CD14-positive monocyte (primary cell): ENCODE data around the gene HENMT1. TPM values are rescaled to one million over a fixed set of nuclear protein-coding genes. Genes with fewer than 3 reads are reported as not detected.

Experiments
- DNase-seq, 3 donors: peaks; one replicate each; pipeline ENCODE4 v3.0.0-alpha.2; 2011 to 2022
- H2AFZ ChIP-seq: 2 replicates; pipeline ENCODE4 v1.6.0; 2012; ENCODE audit warnings: mild to moderate bottlenecking, low read depth, low read length, inconsistent platforms; ENCODE audit not compliant: insufficient read depth, poor library complexity, severe bottlenecking
- H3K27ac ChIP-seq, 2 donors: 1 replicate in 1 of 2; 2 replicates in 1 of 2; pipeline ENCODE4 v1.5.1; 2012 to 2013; ENCODE audit warnings: low read length in 2 of 2, control low read depth in 1 of 2, inconsistent platforms in 1 of 2, low read depth in 1 of 2, mild to moderate bottlenecking in 1 of 2
- H3K27me3 ChIP-seq, 2 donors: one replicate each; pipeline versions ENCODE4 v1.6.0 to v1.6.1; 2011 to 2013; ENCODE audit warnings: low read length in 2 of 2; ENCODE audit not compliant: control insufficient read depth in 2 of 2, insufficient read depth in 2 of 2
- H3K36me3 ChIP-seq, 2 donors: replicated peaks in 1 of 2; 1 replicate in 1 of 2; 2 replicates in 1 of 2; pipeline versions ENCODE4 v1.5.1 to v1.6.1; 2012 to 2013; ENCODE audit warnings: low read length in 2 of 2, control low read depth in 1 of 2, inconsistent platforms in 1 of 2, mild to moderate bottlenecking in 1 of 2; ENCODE audit not compliant: insufficient read depth in 2 of 2, control insufficient read depth in 1 of 2
- H3K4me1 ChIP-seq, 2 donors: 1 replicate in 1 of 2; 2 replicates in 1 of 2; pipeline versions ENCODE4 v1.5.1 to v1.6.1; 2012 to 2013; ENCODE audit warnings: low read length in 2 of 2, control low read depth in 1 of 2, inconsistent platforms in 1 of 2, mild to moderate bottlenecking in 1 of 2, moderate library complexity in 1 of 2; ENCODE audit not compliant: insufficient read depth in 2 of 2, control insufficient read depth in 1 of 2
- H3K4me2 ChIP-seq: replicated peaks from 2 replicates; pipeline ENCODE3; 2012; ENCODE audit warnings: low read length, moderate library complexity, mild to moderate bottlenecking; ENCODE audit not compliant: poor library complexity, severe bottlenecking; ENCODE audit errors: extremely low read depth
- H3K4me3 ChIP-seq, 3 experiments: fragments of 200-600 bp in 1 of 3; sonication (generic) in 1 of 3; replicated peaks in 1 of 3; 1 replicate in 2 of 3; 2 replicates in 1 of 3; pipeline ENCODE4 v1.5.1; 2011 to 2013; ENCODE audit warnings: low read length in 3 of 3, mild to moderate bottlenecking in 3 of 3, control low read depth in 2 of 3, low read depth in 2 of 3, inconsistent platforms in 1 of 3, moderate library complexity in 1 of 3
- H3K79me2 ChIP-seq: 2 replicates; pipeline ENCODE4 v1.6.0; 2012; ENCODE audit warnings: mild to moderate bottlenecking, control low read depth, inconsistent platforms, low read length, moderate library complexity; ENCODE audit not compliant: insufficient read depth
- H3K9ac ChIP-seq: 2 replicates; pipeline ENCODE4 v1.6.0; 2017; ENCODE audit warnings: low read length, mild to moderate bottlenecking; ENCODE audit not compliant: insufficient read depth, poor library complexity, severe bottlenecking
- H3K9me3 ChIP-seq, 2 donors: replicated peaks in 1 of 2; 1 replicate in 1 of 2; 2 replicates in 1 of 2; pipeline versions ENCODE4 v1.5.1 to v1.6.1; 2012 to 2013; ENCODE audit warnings: low read length in 2 of 2, control low read depth in 1 of 2; ENCODE audit not compliant: control insufficient read depth in 1 of 2, insufficient read depth in 1 of 2
- H4K20me1 ChIP-seq: 2 replicates; pipeline ENCODE4 v1.6.0; 2012; ENCODE audit warnings: mild to moderate bottlenecking, low read length, control low read depth, moderate library complexity; ENCODE audit not compliant: insufficient read depth
- H3K27ac Mint-ChIP-seq, 7 donors: one replicate each; pipeline ENCODE4 v1.8.0; 2020; ENCODE audit warnings: mild to moderate bottlenecking in 7 of 7, mixed read lengths in 7 of 7, moderate library complexity in 6 of 7, inconsistent platforms in 2 of 7
- H3K27me3 Mint-ChIP-seq, 3 donors: one replicate each; pipeline ENCODE4 v1.8.0; 2021 to 2022; ENCODE audit warnings: low read depth in 3 of 3, mild to moderate bottlenecking in 3 of 3, mixed read lengths in 3 of 3, moderate library complexity in 3 of 3, inconsistent platforms in 1 of 3
- H3K36me3 Mint-ChIP-seq, 2 donors: one replicate each; pipeline ENCODE4 v1.8.0; 2020; ENCODE audit warnings: mixed read lengths in 2 of 2, inconsistent platforms in 1 of 2, mild to moderate bottlenecking in 1 of 2
- H3K4me1 Mint-ChIP-seq: one replicate; pipeline ENCODE4 v1.8.0; 2020; ENCODE audit warnings: mild to moderate bottlenecking, mixed read lengths
- H3K4me3 Mint-ChIP-seq, 2 donors: one replicate each; pipeline ENCODE4 v1.8.0; 2020; ENCODE audit warnings: mild to moderate bottlenecking in 2 of 2, mixed read lengths in 2 of 2, moderate library complexity in 1 of 2
- H3K9me3 Mint-ChIP-seq, 7 donors: one replicate each; pipeline ENCODE4 v1.8.0; 2020 to 2022; ENCODE audit warnings: mixed read lengths in 7 of 7, mild to moderate bottlenecking in 6 of 7, moderate library complexity in 6 of 7, inconsistent platforms in 2 of 7
- WGBS: methylation state at CpG from one replicate; pipeline ENCODE4 v1.1.5; 2013; ENCODE audit warnings: missing lambda C conversion rate; ENCODE audit not compliant: insufficient coverage; 5-methylcytosine and 5-hydroxymethylcytosine counted together
- intact Hi-C, 2 donors: fragments of 100-400 bp; cut with micrococcal nuclease; formaldehyde crosslinking; loops; one replicate each; pipeline versions ENCODE4 v1.15.0 to v1.15.1; 2023
- polyA plus RNA-seq, 3 donors: library from polyadenylated mRNA; depleted of rRNA in 1 of 3; unstranded in 2 of 3; stranded (reverse) in 1 of 3; fragments of 300-500 nt in 2 of 3; fragments of >200 nt in 1 of 3; fragmentation: Illumina TruSeq in 2 of 3; gene quantifications; 1 replicate in 2 of 3; 2 replicates in 1 of 3; pipeline ENCODE4 v1.2.3, GENCODE V29; 2012 to 2021
- TF ChIP-seq, protein P1 (sequence below): fragments of 200-600 bp; IDR thresholded peaks from one replicate; pipeline ENCODE4 v1.8.0; 2022; ENCODE audit warnings: antibody characterized with exemption, mild to moderate bottlenecking

HENMT1 gene
- polyA plus RNA-seq, 3 donors, result 10.5 to 14.5 (median 13.4) TPM

DNA sequence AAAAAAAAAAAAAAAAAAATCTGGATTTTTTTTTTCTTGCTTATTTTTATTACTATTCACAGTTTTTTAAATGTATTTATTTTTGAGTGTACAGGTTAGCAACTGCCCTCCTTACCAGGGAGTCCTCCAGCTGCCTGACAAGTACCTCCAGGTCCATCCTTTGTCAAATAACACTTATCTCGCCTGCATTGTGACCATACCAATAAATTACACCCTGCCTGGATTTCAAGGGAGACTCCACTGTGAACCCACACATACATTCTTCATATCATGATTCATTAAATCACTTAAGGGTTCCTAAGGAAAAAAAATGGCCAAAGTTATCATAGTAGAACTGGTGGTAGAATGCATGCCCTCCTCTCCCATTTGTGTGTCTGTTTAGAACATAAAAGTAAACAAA lies 62.6 kb downstream of the HENMT1 start:
- H3K9me3 ChIP-seq, result no peaks in the 10 kb centered on the region
- no CpG with 5 or more reads among the region's 1 CpG for WGBS
- H4K20me1 ChIP-seq, result peaks cover 44% of the 10 kb centered on the region

More for the DNA sequence above, 62.6 kb downstream of the HENMT1 start:
- Histone ChIP-seq H2AFZ (no peak overlapping the region), H3K4me3 (no peak overlapping the region), H3K4me2 (no peak overlapping the region), H3K27me3 (no peaks in the 10 kb centered on the region), H3K9ac (no peak overlapping the region), H3K27ac (no peak overlapping the region), H3K79me2 (peaks cover 47% of the 10 kb centered on the region), H3K36me3 (peaks cover 29 to 37% of the 10 kb centered on the region in 2 donors), H3K4me1 (no peaks in the 10 kb centered on the region)
- Mint-ChIP-seq H3K36me3 (peaks cover 35 to 38% of the 10 kb centered on the region in 2 donors), H3K4me1 (no peaks in the 10 kb centered on the region), H3K27ac (no peak overlapping the region), H3K27me3 (peaks cover 0 to 2% (median 0%) of the 10 kb centered on the region in 3 donors), H3K4me3 (no peak overlapping the region), H3K9me3 (no peaks in the 10 kb centered on the region)
- no peak for DNase-seq
- intact Hi-C loops, result no loop called here
- TF ChIP-seq, protein P1, sequence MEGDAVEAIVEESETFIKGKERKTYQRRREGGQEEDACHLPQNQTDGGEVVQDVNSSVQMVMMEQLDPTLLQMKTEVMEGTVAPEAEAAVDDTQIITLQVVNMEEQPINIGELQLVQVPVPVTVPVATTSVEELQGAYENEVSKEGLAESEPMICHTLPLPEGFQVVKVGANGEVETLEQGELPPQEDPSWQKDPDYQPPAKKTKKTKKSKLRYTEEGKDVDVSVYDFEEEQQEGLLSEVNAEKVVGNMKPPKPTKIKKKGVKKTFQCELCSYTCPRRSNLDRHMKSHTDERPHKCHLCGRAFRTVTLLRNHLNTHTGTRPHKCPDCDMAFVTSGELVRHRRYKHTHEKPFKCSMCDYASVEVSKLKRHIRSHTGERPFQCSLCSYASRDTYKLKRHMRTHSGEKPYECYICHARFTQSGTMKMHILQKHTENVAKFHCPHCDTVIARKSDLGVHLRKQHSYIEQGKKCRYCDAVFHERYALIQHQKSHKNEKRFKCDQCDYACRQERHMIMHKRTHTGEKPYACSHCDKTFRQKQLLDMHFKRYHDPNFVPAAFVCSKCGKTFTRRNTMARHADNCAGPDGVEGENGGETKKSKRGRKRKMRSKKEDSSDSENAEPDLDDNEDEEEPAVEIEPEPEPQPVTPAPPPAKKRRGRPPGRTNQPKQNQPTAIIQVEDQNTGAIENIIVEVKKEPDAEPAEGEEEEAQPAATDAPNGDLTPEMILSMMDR, result no peak

Other genes with a start within 250 kb of the HENMT1 start
- gene NBPF6, start 210.8 kb downstream of the HENMT1 start, polyA plus RNA-seq, result not detected
- gene EEIG2, start 101.0 kb downstream of the HENMT1 start, polyA plus RNA-seq, result 1 to 10 TPM; 1.4 to 8.4 (median 4.3) TPM
- 10 to 100 TPM in 1 of 3 donors, 1 to 10 TPM in 2; 4.9 to 29.9 (median 8.3) TPM for gene PRPF38B, start 31.2 kb upstream of the HENMT1 start, polyA plus RNA-seq
- under 1 TPM in 1 of 3 donors, not detected in 2; 0.07 TPM for gene FNDC7, start 51.8 kb upstream of the HENMT1 start, polyA plus RNA-seq
- 10 to 100 TPM; 32.3 to 56.2 (median 48.3) TPM for gene STXBP3, start 85.6 kb upstream of the HENMT1 start, polyA plus RNA-seq
- gene AKNAD1, start 196.0 kb upstream of the HENMT1 start, polyA plus RNA-seq, result not detected
- gene GPSM2, start 215.9 kb upstream of the HENMT1 start, polyA plus RNA-seq, result 1 to 10 TPM; 1.2 to 4.7 (median 2.4) TPM